ELF-1 (cell line): ENCODE data around the gene SHE.

Experiments
- DNase-seq: peaks from one replicate; pipeline ENCODE4 v3.0.0-alpha.2; 2016; ENCODE audit warnings: low read depth, low spot score

SHE gene

DNA sequence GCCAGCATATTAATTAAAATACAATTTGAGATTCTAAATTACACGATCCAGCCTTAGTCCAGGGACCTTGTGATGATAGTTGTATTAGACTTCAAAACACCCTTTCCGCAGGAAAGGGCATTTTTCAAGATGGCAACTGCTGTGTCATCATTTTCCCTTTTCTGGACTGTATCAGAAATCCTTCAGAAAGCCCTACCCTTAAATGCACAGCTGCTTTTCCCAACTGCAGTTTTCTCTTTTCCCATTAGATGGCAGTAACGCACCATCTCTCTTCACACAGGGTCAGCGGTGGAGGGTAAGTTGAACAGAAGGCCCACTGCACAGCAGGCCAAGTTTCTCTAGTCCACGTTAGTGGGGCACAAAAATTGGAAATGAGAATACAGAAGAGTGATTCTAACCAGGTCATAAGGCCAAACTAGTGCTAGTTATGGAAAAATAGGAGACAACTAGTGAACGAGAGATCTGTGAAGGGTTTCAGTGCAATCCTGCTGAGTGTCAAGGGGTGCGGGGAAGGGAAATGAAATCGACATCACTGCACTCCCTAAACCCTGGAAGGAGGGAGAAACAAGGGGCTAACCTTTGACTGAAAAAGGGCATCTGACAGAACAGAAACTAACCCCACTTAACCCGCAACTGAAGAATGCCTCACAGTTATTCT, 22.3 kb downstream of the SHE start:
- peak; percentile 84 for DNase-seq

DNA sequence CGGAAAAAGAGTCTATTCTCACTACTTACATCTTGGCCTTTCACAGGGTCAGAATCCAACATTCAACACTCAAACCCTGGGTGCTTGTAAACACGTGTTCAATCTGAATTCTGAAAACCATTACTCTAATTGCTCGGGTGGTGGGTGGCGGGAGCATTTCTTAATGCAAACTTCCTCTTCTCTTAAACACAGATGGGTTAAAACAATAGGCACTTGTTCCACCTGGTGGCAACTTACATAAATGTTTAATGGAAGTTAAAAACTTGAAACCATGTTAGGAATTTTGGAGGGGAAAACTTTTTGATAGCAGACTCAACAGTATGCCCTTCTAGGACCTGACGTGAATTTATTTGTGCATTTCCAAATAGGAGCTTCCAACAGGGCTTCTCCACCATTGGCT, 23.6 kb downstream of the SHE start:
- no peak for DNase-seq

DNA sequence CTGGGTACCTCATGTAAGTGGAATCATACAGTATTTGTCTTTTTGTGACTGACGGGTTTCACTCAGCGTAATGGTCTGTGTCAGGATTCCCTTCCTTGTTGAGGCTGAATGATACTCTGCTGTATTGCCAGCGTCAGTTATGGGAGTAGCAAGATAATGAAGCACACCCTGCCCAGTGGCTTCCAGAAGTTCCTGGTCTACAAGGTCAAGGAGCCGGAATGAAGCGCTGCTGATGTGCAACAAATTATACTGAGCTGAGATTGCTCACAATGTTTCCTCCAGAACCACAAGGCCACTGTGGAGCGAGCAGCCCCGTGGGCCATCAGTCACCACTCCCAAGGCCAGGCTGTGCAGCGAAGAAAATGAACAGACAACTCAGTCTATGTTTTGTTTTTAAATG, 24.2 kb downstream of the SHE start:
- DNase-seq = no peak

DNA sequence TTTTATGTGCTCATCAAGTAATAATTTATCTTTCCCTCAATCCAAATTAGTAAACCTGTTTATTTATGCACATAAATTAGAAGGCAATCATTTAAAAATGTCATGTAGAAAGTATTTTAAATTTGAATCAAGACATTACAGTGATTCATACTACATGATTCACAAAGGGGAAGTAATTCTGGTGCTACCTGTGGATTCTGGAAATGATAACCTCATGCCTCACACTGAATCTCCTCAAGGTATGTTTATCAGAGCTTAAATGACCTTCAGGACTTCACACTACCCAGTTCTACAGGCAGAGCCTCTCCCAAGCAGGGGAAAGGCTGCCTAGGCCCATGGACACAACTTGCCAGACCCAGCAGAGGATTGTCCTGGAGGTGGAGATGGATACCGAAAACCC, 25.4 kb downstream of the SHE start:
- DNase-seq = no peak

DNA sequence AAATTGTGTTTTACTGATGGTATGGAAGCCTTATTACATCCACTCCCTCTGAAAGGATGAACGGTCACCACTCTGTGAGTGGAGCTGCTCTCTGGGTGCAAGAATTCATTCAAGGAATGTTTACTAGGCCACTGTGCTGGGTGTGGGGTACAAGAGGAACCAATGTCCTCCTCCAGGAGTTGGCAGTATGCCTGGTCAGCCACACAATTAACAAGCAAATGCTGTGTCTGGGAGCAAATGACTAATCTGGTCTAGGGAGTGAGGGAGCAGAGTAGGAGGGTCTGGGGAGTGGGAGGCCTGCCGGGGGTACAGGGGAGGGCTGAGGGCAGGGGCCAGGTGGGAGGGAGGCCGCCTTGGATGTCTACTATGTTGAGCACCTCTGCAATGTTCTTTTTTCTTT, 27.4 kb downstream of the SHE start:
- DNase-seq = no peak

DNA sequence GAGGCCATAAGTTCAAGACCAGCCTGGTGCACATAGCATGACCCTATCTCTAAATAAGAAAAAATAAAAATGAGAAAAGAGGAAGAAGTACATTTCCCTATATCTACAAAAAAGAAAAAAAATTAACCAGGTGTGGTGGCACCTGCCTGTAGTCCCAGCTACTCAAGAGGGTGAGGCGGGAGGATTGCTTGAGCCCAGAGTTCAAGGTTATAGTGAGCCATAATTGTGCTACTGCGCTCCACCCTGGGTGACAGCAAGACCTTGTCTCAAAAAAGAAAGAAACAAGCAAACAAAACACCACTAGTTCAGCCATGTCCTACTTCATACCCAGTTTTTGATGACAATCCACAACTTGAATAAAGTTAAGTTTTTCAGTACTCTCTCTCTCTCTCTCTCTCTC, 30.9 kb downstream of the SHE start:
- no peak for DNase-seq

DNA sequence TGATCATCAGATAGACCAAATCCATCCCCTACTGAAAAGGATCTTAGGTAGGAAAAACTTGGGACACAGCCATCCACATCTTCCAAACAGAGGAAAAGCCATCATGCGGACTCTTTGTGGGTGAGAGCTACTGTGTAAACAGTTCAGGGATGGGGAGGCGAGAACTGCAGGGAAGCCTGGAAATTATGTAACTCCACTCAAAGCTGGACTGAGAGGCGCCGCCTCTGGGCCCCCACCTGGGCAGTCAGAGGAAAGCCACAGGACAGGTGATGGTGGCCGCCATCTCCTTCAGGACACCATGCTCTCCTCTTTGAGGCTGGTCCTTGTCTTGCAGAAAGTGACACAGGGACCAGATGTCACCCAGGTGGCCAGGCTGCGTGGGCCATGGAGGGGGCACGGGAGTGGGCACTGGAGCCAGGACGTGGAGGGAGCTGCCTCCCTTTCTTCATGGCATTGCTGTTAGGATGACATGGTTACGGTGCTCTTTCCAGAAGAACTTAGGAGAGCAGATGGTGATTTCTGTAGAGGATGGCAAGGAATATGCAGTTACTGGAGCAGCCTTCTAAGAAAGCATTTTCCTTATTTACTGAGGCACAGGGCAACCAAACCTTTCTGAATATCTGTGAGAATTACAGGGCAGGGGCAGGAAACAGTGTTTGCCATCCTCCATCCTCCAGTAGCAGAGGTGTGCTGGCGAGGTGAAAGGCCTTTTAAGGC, 32.2 kb downstream of the SHE start:
- no peak for DNase-seq

DNA sequence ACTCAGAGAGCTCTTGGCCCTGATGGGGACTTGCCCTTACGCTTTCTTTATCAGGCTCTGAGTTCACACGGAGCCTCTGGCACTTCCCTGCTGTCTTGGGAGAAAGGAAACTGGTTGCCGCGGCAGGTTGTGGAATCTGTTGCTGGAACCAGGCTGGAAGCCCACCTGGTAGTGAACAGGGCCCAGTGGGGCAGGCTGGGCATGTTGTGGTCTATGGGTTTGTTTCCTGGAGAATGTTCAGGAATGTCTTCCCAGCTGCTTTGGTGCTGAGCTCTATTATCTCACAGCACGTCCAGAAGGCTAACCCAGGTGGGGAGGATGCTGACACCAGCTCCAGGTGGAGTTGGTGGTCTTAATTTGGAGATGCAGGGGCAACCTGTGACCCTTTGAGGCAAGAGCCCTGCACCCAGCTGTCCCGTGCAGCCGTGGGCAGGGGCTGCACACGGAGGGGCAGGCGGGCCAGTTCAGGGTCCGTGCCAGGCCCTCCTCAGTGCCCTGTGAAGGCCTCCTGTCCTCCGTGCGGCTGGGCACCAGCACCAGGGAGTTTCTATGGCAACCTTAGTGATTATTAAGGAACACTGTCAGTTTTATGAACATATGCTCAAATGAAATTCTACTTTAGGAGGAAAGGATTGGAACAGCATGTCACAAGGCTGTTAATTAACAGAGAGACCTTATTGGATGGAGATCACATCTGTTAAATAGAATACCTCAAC, 33.5 kb downstream of the SHE start:
- DNase-seq = no peak

DNA sequence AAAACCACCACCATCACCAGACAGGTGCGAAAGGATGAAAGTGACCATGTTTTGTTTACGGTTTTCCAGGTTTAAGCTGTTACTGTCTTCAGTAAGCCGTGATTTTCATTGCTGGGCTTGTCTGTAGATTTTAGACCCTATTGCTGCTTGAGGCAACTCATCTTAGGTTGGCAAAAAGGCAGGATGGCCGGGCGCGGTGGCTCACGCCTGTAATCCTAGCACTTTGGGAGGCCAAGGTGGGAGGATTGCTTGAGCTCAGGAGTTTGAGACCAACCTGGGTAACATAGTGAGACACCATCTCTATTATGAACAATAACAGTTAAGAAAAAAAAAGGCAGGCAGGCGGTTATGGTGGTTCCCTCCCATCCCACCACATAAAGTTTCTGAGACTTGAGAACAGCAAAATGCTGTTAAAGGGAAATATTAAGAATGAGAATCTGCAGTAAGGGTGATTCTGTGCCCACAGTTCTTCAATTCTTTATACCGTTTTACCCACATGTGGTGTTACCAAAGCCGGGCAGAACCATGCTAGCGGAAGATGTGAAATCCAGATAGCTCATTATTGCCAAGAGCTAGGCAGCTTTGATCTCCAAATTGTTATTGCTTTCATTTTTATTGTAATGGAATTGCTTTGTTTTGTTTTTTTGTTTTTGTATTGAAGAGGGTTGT, 34.6 kb downstream of the SHE start:
- DNase-seq = no peak

DNA sequence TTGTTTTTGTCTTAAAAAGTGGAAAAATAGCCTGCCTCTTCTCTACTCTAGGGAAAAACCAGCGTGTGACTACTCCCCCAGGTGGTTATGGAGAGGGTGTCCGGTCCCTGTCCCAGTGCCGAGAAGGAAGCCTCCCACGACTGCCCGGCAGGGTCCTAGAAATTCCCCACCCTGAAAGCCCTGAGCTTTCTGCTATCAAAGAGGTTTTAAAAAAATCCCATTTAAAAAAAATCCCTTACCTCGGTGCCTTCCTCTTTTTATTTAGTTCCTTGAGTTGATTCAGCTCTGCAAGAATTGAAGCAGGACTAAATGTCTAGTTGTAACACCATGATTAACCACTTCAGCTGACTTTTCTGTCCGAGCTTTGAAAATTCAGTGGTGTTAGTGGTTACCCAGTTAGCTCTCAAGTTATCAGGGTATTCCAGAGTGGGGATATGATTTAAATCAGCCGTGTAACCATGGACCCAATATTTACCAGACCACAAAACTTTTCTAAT, 35.2 kb downstream of the SHE start:
- no peak for DNase-seq

DNA sequence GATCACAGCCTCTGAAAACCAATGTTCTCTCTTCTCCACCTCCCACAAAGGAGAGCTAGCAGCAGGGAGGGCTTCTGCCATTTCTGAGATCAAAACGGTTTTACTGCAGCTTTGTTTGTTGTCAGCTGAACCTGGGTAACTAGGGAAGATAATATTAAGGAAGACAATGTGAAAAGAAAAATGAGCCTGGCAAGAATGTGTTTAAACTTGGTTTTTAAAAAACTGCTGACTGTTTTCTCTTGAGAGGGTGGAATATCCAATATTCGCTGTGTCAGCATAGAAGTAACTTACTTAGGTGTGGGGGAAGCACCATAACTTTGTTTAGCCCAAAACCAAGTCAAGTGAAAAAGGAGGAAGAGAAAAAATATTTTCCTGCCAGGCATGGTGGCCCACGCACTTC, 36.0 kb downstream of the SHE start:
- DNase-seq = no peak

DNA sequence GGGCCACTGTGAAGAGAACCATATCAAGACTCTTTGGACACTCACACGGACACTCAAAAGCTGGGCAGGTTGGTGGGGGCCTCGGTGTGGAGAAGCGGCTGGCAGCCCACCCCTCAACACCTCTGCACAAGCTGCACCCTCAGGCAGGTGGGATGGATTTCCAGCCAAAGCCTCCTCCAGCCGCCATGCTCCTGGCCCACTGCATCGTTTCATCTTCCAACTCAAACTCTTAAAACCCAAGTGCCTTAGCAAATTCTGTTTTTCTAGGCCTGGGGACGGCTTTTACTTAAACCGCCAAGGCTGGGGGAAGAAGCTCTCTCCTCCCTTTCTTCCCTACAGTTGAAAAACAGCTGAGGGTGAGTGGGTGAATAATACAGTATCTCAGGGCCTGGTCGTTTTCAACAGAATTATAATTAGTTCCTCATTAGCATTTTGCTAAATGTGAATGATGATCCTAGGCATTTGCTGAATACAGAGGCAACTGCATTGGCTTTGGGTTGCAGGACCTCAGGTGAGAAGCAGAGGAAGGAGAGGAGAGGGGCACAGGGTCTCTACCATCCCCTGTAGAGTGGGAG, 36.5 kb downstream of the SHE start:
- DNase-seq = no peak

DNA sequence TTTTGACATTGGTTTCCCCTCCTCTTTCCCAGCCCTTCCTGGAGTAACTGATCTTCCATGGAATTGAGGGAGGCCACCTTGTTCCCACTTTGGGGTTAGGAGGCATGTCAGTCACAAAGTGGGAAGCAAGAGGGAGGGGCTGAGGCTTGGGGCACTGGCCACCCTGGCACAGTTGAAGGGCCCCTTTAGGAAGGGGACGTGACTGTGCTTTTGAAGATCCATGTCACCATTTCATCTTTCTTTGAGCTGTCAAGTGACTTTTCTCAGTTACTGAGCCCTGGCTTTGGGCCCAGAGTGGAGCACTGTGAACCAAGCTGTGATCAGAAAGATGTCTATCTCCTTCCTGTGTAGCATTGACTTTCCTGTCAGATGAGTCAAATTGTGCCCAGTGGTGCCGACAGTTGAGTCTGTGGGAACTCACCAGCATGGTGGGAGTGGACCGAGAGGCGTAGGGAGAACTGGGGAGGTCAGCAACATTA, 38.7 kb downstream of the SHE start:
- DNase-seq = no peak

DNA sequence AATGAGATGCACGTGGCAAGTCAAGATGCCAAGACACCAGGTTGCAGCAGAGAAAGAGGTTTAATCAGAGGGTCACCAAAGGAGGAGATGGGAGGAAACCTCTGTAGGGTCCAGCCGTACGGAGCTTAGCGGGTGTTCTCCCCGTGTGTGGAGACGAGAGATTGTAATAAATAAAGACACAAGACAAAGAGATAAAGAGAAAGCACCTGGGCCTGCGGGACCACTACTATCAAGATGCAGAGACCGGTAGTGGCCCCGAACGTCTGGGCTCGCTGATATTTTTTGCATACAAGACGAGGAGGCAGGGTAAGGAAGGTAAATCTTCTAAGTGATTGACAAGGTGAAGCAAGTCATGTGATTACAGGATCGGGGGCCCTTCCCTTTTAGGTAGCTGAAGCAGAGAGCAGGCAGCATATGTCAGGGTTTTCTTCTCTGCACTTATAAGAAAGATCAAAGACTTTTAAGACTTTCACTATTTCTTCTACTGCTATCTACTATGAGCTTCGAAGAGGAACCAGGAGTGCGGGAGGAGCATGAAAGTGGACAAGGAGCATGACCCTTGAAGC, 41.4 kb downstream of the SHE start:
- no peak for DNase-seq

DNA sequence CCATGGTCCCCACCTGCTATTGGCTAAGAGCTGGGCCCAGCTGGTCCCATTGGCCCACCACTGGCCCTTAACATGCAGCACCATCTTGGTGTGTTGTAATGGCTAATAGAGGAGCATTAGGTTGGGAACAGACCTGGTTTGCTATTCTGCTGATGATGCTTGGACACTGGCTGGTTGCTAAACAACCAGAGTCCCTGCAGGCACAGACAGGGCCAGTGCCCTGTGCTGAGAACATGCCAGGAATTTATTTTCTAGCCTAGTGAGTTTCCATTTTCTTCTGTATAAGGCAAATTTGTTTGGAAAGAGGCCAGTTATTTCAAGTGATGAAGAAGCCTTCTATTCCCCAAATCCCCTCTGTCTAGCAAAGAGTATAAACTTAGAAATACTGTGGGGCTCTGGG, 43.1 kb downstream of the SHE start:
- no peak for DNase-seq

DNA sequence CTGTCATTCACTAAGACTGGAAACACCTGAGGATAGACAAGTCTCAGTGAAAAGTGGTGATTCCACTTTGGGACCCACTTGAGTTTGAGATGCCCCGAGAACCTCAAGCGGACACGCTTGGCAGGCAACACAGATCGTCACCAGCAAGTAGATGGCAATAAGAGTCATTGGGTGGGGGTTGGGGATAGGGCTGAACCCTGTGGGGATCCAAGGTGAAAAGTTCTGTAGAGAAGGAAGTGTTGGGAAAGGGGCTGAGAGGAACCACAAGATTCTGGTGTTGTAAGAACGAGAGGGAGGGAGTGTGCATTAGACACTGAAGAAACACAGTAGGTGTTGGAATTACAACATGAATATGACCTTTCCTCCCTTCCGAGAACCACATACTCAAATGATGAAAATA, 45.6 kb downstream of the SHE start:
- no peak for DNase-seq

DNA sequence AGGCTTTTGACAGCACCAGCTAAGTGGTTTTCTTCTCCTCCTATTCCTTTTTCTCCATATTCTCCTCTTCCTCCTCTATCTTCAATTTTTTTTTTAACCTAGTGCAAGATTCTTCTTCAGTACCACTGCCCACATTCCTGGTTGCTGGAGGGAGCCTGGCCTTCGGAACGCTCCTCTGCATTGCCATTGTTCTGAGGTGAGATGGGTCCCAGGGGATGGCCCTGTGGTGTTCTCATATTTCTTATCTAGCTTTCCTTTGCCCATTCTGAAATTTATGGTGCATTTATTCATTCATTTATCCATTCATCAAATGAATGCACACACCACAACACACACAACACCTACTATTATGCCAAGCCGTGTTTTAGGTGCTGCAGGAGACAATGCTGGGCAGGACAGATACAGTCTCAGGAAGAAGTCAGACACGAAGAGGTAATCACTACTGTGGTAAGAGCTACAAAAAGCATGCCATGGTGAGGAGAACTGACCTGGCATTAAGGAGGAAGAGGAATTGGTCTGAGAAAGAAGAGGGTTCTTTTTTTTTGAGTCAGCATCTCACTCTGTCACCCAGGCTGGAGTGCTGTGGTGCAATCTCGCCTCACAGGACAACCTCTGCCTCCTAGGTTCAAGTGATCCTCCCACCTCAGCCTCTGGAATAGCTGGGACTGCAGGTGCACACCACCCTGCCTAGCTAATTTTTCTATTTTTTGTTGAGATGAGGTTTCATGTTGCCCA, 47.7 kb downstream of the SHE start:
- no peak for DNase-seq

DNA sequence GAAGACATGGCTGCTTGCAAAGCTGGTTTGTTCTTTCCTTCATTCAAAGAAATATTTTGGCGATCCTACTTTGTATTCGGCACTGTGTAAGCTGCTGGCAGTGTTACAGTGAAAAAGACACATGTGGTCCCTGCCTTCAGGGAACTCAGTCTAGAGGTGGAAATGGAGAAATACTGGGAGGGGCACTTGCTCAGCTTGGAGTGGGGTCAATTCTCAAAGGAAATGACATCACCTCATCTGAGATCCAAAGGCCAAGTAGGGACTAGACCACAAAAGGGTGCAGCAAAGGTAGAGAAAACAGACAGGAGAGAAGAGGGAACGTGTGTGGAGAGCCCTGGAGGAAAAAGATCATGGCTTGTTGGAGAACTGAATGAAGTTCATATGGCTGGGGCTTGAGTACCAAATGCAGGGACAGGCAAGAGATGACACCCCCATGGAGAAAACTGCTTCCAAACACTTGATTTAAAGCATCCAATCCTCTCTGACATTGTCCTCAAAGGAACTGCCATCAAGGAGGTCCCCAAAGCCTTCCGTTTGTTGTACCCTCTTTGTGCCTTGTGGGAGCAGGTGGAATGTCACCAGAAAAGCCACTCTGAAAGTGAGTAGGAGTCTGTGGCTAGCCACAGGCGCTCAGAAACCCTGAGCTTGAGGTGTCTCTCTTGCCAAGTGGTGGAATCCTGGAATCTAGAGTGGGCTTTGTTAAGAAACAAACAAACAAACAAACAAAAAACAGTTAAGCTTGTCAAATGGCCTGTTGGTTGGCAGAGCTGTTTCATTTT, 48.4 kb downstream of the SHE start:
- no peak for DNase-seq

DNA sequence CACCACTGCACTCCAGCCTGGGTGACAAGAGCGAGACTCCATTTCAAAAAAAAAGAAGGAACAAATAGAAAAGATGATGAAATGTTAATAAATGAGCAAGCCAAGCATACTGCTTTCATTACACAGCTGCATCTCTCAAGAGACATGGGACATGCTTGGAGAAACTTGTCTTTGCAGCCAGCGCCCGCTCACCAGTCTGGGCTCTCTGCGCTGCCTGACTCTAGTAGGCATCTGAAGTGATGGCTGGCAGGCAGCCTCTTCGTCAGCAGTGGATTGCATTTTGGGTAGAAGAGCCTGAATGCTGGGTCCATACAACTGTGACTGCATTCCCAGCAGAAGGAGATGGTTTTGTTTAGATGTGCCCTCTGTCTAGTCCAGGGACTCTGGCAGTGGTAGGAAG, 49.1 kb downstream of the SHE start:
- DNase-seq = no peak

DNA sequence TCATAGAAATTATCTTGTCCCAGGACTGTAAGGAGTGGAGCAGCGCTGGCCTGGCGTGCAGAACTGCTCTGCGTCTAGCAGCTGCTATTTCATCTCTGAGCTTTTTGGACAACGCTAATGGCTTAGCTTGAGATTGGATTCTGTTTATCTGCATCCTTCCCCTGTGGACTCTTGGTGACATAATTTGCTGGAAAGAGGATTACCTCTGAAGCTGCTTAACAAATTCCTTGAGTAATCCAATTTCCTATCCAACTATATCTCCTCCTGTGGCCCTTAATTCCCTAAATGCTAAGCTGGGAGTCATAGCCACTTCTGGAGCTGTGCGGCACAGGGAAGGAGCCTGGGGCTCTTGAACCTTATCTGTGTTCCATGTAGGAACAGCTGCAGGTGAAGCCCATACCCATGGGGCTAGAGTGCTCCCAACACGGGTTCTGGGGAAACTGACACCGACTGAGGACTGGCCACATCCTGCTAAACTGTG, 53.8 kb downstream of the SHE start:
- no peak for DNase-seq
